ENCODE results near the gene VAPA. TPM values are rescaled to one million over a fixed set of nuclear protein-coding genes. Genes with fewer than 3 reads are reported as not detected.

The VAPA gene
- total and polyA plus RNA-seq, 9 of the 15 experiments (the other 6 are each of a cell fraction or from before 2014, with no cell fraction given): 219 to 902 (median 526) TPM

GRCh38 chr18:9884532-9885140 is 29.2 kb upstream of the VAPA start (continued):
- TF ChIP-seq ZNF407 (IDR thresholded peaks at IDR 0.05; ENCODE audit: low read depth) (no peak), MCM7 (IDR thresholded peaks at IDR 0.05) (no peak), ETS2 (tag; IDR thresholded peaks at IDR 0.05; ENCODE audit: borderline replicate concordance, poor library complexity, severe bottlenecking) (no peak), RFX7 (CRISPR knock-in tag; IDR thresholded peaks at IDR 0.05) (no peak), SRF (CRISPR knock-in tag; IDR thresholded peaks at IDR 0.05) (no peak), PREB (CRISPR knock-in tag; IDR thresholded peaks at IDR 0.05) (no peak), TFAM (CRISPR knock-in tag; conservative IDR thresholded peaks at IDR 0.05) (no peak), ZNF395 (CRISPR knock-in tag; IDR thresholded peaks at IDR 0.05) (no peak), ZBTB2 (IDR thresholded peaks at IDR 0.05) (no peak; the same call in 1 of the 2 replicates), ZFP30 (CRISPR knock-in tag; IDR thresholded peaks at IDR 0.05; ENCODE audit: borderline replicate concordance) (no peak), ATF3 (IDR thresholded peaks at IDR 0.05) (no peak), ATF3 (CRISPR knock-in tag; conservative IDR thresholded peaks at IDR 0.05) (no peak), DPF2 (IDR thresholded peaks at IDR 0.05) (0 out of 2 replicates have a peak, but pooled peaks have one; percentile 10)
